HEK293 (cell line): Measurements from ENCODE around the gene SMC6.

Source experiments
- CTCF ChIA-PET: fragments of 350-600 bp; formaldehyde crosslinking; extraction: SDS; loops from one replicate; lab custom pipeline; 2021; ENCODE audit warnings: antibody characterized with exemption; lab: Yijun Ruan, JAX
- POLR2A ChIA-PET: fragments of 300-600 bp; formaldehyde crosslinking; extraction: SDS; loops from one replicate; lab custom pipeline; 2020; ENCODE audit warnings: antibody characterized with exemption, inconsistent platforms; lab: Yijun Ruan, JAX
- H3K27ac ChIP-seq: fragments of 200-500 bp; sonication (Bioruptor generic); 2 replicates; pipeline ENCODE4 v1.5.1; 2014; ENCODE audit warnings: low read depth, low read length, control low read depth, inconsistent platforms; ENCODE audit errors: extremely low read depth
- H3K36me3 ChIP-seq, 2 experiments: fragments of 200-500 bp in 1 of 2; sonication (Bioruptor generic) in 1 of 2; 1 replicate in 1 of 2; 2 replicates in 1 of 2; pipeline ENCODE4 v1.5.1; 2014 to 2017; ENCODE audit warnings: inconsistent platforms in 2 of 2, low read length in 2 of 2; ENCODE audit not compliant: control insufficient read depth in 2 of 2, insufficient read depth in 1 of 2
- H3K4me1 ChIP-seq: fragments of 200-500 bp; sonication (Bioruptor generic); 2 replicates; pipeline ENCODE4 v1.5.1; 2014; ENCODE audit warnings: mild to moderate bottlenecking, low read length, inconsistent platforms; ENCODE audit not compliant: control insufficient read depth, insufficient read depth
- H3K4me3 ChIP-seq: 2 replicates; pipeline ENCODE4 v1.5.1; 2011; ENCODE audit warnings: low read depth, mild to moderate bottlenecking, control low read depth, low read length, moderate library complexity
- H3K9me3 ChIP-seq: fragments of 200-500 bp; sonication (Bioruptor generic); 2 replicates; pipeline ENCODE4 v1.5.1; 2014; ENCODE audit warnings: low read depth, low read length, inconsistent platforms; ENCODE audit not compliant: control insufficient read depth, insufficient read depth
- GFI1B ChIP-seq: fragments of 450-650 bp; formaldehyde crosslinking; IDR thresholded peaks from 2 replicates; pipeline ENCODE4 v1.5.1; 2016; ENCODE audit warnings: missing biosample characterization, missing genetic modification characterization
- KLF9 ChIP-seq: fragments of 450-650 bp; formaldehyde crosslinking; IDR thresholded peaks from 2 replicates; pipeline ENCODE4 v1.5.1; 2016; ENCODE audit warnings: missing biosample characterization, missing genetic modification characterization, low read depth
- PRDM1 ChIP-seq: fragments of 450-650 bp; formaldehyde crosslinking; IDR thresholded peaks from 2 replicates; pipeline ENCODE4; 2016; ENCODE audit warnings: missing biosample characterization, missing genetic modification characterization
- SETDB1 ChIP-seq: IDR thresholded peaks from one replicate; pipeline ENCODE4 v1.6.1; 2017; ENCODE audit warnings: mild to moderate bottlenecking, low read length, moderate library complexity, mixed read lengths; ENCODE audit not compliant: insufficient read length
- ZBTB21 ChIP-seq: fragments of 450-650 bp; formaldehyde crosslinking; IDR thresholded peaks from 2 replicates; pipeline ENCODE4 v1.5.1; 2017; ENCODE audit warnings: missing biosample characterization, missing genetic modification characterization
- ZBTB8A ChIP-seq: fragments of 450-650 bp; formaldehyde crosslinking; IDR thresholded peaks from 2 replicates; pipeline ENCODE4 v1.5.1; 2016; ENCODE audit warnings: missing biosample characterization, missing genetic modification characterization
- ZFP37 ChIP-seq: fragments of 450-650 bp; formaldehyde crosslinking; IDR thresholded peaks from 2 replicates; pipeline ENCODE4 v1.5.1; 2016; ENCODE audit warnings: missing biosample characterization, missing genetic modification characterization
- ZNF112 ChIP-seq: fragments of 450-650 bp; formaldehyde crosslinking; IDR thresholded peaks from 2 replicates; pipeline ENCODE4 v1.5.0; 2017; ENCODE audit warnings: missing biosample characterization, missing genetic modification characterization
- ZNF138 ChIP-seq: fragments of 450-650 bp; formaldehyde crosslinking; IDR thresholded peaks from 2 replicates; pipeline ENCODE4 v1.5.1; 2016; ENCODE audit warnings: missing biosample characterization, missing genetic modification characterization, borderline replicate concordance
- ZNF19 ChIP-seq: fragments of 450-650 bp; formaldehyde crosslinking; IDR thresholded peaks from 2 replicates; pipeline ENCODE4; 2016; ENCODE audit warnings: missing biosample characterization, missing genetic modification characterization, low read depth
- ZNF202 ChIP-seq: fragments of 450-650 bp; formaldehyde crosslinking; IDR thresholded peaks from 2 replicates; pipeline ENCODE4 v1.5.1; 2016; ENCODE audit warnings: missing biosample characterization, missing genetic modification characterization, borderline replicate concordance
- ZNF292 ChIP-seq: fragments of 450-650 bp; formaldehyde crosslinking; IDR thresholded peaks from 2 replicates; pipeline ENCODE4 v1.5.1; 2016; ENCODE audit warnings: low read depth, missing biosample characterization, missing genetic modification characterization, borderline replicate concordance
- ZNF561 ChIP-seq: fragments of 450-650 bp; IDR thresholded peaks from 2 replicates; pipeline ENCODE4 v1.5.1; 2018; ENCODE audit warnings: missing biosample characterization, missing genetic modification characterization, borderline replicate concordance
- ZNF621 ChIP-seq: fragments of 450-650 bp; formaldehyde crosslinking; IDR thresholded peaks from 2 replicates; pipeline ENCODE4 v1.5.1; 2017; ENCODE audit warnings: missing biosample characterization, missing genetic modification characterization
- ZNF624 ChIP-seq: fragments of 450-650 bp; formaldehyde crosslinking; IDR thresholded peaks from 2 replicates; pipeline ENCODE4 v1.5.1; 2017; ENCODE audit warnings: missing biosample characterization, missing genetic modification characterization
- ZNF660 ChIP-seq: fragments of 450-650 bp; IDR thresholded peaks from 2 replicates; pipeline ENCODE4 v1.5.1; 2018; ENCODE audit warnings: missing biosample characterization, mild to moderate bottlenecking, missing genetic modification characterization
- ZXDB ChIP-seq: fragments of 450-650 bp; formaldehyde crosslinking; IDR thresholded peaks from 2 replicates; pipeline ENCODE4 v1.5.1; 2016; ENCODE audit warnings: missing biosample characterization, missing genetic modification characterization
- TF ChIP-seq, protein P1 (sequence below): fragments of 450-650 bp; formaldehyde crosslinking; IDR thresholded peaks from 2 replicates; pipeline ENCODE4 v1.5.1; 2016; ENCODE audit warnings: missing biosample characterization, missing genetic modification characterization
- TF ChIP-seq, protein P2 (sequence below): fragments of 450-650 bp; formaldehyde crosslinking; conservative IDR thresholded peaks from 2 replicates; pipeline ENCODE4 v1.5.1; 2016; ENCODE audit warnings: low read depth, missing biosample characterization, missing genetic modification characterization
- TF ChIP-seq, protein P3 (sequence below): fragments of 450-650 bp; formaldehyde crosslinking; IDR thresholded peaks from 2 replicates; pipeline ENCODE4 v1.5.1; 2016; ENCODE audit warnings: missing biosample characterization, missing genetic modification characterization, borderline replicate concordance
- TF ChIP-seq, protein P4 (sequence below): fragments of 450-650 bp; formaldehyde crosslinking; IDR thresholded peaks from 2 replicates; pipeline ENCODE4 v1.5.1; 2017; ENCODE audit warnings: missing biosample characterization, missing genetic modification characterization
- TF ChIP-seq, protein P5 (sequence below): fragments of 450-650 bp; formaldehyde crosslinking; IDR thresholded peaks from 2 replicates; pipeline ENCODE4 v1.5.1; 2017; ENCODE audit warnings: missing biosample characterization, missing genetic modification characterization

Gene SMC6

DNA sequence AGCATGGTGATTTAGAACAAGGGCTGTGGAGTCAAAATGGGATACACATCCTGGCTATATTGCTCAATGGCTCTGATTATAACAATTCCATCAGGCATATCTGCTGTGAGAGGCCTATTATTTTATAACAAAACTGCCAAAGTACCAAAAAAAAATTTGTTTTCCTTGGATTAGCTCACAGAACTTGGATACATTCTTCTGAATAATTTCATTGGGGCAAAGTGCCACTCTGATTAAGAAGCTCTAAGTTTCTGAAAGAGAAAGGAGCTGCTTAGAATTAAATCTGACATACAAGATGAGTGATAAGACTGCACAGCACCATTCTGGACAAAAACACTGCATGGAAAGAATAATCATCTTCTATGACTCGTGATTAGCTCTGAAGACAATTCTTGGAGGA is 85.7 kb downstream of the SMC6 start (continued):
- TF ChIP-seq, protein P1, sequence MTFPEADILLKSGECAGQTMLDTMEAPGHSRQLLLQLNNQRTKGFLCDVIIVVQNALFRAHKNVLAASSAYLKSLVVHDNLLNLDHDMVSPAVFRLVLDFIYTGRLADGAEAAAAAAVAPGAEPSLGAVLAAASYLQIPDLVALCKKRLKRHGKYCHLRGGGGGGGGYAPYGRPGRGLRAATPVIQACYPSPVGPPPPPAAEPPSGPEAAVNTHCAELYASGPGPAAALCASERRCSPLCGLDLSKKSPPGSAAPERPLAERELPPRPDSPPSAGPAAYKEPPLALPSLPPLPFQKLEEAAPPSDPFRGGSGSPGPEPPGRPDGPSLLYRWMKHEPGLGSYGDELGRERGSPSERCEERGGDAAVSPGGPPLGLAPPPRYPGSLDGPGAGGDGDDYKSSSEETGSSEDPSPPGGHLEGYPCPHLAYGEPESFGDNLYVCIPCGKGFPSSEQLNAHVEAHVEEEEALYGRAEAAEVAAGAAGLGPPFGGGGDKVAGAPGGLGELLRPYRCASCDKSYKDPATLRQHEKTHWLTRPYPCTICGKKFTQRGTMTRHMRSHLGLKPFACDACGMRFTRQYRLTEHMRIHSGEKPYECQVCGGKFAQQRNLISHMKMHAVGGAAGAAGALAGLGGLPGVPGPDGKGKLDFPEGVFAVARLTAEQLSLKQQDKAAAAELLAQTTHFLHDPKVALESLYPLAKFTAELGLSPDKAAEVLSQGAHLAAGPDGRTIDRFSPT = no peak
- TF ChIP-seq PRDM1 (tag by site-specific recombination) (no peak), ZXDB (tag by site-specific recombination) (no peak), ZNF660 (no peak), ZNF292 (tag by site-specific recombination) (no peak), ZBTB21 (tag by site-specific recombination) (no peak), ZNF112 (no peak), KLF9 (tag by site-specific recombination) (no peak), SETDB1 (no peak), ZFP37 (tag by site-specific recombination) (no peak), GFI1B (tag by site-specific recombination) (no peak), ZNF624 (tag by site-specific recombination) (no peak)
- TF ChIP-seq, protein P2, sequence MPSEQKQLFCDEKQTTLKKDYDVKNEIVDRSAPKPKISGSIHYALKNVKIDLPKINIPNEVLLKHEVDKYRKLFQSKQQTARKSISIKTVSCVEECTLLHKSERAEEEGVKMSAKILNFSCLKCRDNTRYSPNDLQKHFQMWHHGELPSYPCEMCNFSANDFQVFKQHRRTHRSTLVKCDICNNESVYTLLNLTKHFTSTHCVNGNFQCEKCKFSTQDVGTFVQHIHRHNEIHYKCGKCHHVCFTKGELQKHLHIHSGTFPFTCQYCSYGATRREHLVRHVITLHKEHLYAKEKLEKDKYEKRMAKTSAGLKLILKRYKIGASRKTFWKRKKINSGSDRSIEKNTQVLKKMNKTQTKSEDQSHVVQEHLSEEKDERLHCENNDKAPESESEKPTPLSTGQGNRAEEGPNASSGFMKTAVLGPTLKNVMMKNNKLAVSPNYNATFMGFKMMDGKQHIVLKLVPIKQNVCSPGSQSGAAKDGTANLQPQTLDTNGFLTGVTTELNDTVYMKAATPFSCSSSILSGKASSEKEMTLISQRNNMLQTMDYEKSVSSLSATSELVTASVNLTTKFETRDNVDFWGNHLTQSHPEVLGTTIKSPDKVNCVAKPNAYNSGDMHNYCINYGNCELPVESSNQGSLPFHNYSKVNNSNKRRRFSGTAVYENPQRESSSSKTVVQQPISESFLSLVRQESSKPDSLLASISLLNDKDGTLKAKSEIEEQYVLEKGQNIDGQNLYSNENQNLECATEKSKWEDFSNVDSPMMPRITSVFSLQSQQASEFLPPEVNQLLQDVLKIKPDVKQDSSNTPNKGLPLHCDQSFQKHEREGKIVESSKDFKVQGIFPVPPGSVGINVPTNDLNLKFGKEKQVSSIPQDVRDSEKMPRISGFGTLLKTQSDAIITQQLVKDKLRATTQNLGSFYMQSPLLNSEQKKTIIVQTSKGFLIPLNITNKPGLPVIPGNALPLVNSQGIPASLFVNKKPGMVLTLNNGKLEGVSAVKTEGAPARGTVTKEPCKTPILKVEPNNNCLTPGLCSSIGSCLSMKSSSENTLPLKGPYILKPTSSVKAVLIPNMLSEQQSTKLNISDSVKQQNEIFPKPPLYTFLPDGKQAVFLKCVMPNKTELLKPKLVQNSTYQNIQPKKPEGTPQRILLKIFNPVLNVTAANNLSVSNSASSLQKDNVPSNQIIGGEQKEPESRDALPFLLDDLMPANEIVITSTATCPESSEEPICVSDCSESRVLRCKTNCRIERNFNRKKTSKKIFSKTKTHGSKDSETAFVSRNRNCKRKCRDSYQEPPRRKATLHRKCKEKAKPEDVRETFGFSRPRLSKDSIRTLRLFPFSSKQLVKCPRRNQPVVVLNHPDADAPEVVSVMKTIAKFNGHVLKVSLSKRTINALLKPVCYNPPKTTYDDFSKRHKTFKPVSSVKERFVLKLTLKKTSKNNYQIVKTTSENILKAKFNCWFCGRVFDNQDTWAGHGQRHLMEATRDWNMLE (tag by site-specific recombination) = no peak

DNA sequence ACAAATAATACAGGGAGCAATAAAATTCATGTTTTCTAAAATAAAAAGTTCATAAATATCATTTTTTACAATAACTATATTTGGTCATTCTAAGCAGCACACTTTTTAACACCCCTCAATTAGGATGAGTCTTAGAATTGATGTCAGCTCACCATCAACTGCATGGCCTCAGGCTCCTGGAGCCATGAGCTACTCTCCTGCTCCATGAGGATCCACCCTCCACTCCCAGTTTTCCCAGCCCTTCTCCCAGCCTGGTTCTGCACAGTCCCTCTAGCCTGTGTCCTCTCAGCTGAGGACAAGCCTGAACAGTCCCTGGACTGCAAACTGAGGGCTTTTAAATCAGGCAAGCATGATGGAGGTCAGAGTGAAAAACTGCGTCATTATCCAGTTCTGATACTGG is 89.1 kb downstream of the SMC6 start:
- no peak overlapping the region for H3K4me3 ChIP-seq
- H3K27ac ChIP-seq = no peak overlapping the region
- H3K36me3 ChIP-seq = peaks cover 40 to 56% of the 10 kb centered on the region in 2 experiments
- H3K9me3 ChIP-seq = no peaks in the 10 kb centered on the region
- CTCF ChIA-PET = no interaction called here
- POLR2A ChIA-PET = no interaction called here
- no peaks in the 10 kb centered on the region for H3K4me1 ChIP-seq
- TF ChIP-seq ZBTB8A (tag by site-specific recombination) = no peak
- no peak for TF ChIP-seq ZNF621 (tag by site-specific recombination)
- no peak for TF ChIP-seq ZNF561 (tag by site-specific recombination)
- no peak for TF ChIP-seq ZNF202 (tag by site-specific recombination)
- TF ChIP-seq, protein P3, sequence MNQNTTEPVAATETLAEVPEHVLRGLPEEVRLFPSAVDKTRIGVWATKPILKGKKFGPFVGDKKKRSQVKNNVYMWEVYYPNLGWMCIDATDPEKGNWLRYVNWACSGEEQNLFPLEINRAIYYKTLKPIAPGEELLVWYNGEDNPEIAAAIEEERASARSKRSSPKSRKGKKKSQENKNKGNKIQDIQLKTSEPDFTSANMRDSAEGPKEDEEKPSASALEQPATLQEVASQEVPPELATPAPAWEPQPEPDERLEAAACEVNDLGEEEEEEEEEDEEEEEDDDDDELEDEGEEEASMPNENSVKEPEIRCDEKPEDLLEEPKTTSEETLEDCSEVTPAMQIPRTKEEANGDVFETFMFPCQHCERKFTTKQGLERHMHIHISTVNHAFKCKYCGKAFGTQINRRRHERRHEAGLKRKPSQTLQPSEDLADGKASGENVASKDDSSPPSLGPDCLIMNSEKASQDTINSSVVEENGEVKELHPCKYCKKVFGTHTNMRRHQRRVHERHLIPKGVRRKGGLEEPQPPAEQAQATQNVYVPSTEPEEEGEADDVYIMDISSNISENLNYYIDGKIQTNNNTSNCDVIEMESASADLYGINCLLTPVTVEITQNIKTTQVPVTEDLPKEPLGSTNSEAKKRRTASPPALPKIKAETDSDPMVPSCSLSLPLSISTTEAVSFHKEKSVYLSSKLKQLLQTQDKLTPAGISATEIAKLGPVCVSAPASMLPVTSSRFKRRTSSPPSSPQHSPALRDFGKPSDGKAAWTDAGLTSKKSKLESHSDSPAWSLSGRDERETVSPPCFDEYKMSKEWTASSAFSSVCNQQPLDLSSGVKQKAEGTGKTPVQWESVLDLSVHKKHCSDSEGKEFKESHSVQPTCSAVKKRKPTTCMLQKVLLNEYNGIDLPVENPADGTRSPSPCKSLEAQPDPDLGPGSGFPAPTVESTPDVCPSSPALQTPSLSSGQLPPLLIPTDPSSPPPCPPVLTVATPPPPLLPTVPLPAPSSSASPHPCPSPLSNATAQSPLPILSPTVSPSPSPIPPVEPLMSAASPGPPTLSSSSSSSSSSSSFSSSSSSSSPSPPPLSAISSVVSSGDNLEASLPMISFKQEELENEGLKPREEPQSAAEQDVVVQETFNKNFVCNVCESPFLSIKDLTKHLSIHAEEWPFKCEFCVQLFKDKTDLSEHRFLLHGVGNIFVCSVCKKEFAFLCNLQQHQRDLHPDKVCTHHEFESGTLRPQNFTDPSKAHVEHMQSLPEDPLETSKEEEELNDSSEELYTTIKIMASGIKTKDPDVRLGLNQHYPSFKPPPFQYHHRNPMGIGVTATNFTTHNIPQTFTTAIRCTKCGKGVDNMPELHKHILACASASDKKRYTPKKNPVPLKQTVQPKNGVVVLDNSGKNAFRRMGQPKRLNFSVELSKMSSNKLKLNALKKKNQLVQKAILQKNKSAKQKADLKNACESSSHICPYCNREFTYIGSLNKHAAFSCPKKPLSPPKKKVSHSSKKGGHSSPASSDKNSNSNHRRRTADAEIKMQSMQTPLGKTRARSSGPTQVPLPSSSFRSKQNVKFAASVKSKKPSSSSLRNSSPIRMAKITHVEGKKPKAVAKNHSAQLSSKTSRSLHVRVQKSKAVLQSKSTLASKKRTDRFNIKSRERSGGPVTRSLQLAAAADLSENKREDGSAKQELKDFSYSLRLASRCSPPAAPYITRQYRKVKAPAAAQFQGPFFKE (tag by site-specific recombination) = no peak
- TF ChIP-seq, protein P4, sequence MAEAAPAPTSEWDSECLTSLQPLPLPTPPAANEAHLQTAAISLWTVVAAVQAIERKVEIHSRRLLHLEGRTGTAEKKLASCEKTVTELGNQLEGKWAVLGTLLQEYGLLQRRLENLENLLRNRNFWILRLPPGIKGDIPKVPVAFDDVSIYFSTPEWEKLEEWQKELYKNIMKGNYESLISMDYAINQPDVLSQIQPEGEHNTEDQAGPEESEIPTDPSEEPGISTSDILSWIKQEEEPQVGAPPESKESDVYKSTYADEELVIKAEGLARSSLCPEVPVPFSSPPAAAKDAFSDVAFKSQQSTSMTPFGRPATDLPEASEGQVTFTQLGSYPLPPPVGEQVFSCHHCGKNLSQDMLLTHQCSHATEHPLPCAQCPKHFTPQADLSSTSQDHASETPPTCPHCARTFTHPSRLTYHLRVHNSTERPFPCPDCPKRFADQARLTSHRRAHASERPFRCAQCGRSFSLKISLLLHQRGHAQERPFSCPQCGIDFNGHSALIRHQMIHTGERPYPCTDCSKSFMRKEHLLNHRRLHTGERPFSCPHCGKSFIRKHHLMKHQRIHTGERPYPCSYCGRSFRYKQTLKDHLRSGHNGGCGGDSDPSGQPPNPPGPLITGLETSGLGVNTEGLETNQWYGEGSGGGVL (tag by site-specific recombination) = no peak
- no peak for TF ChIP-seq ZNF138
- TF ChIP-seq SETDB1 = no peak
- TF ChIP-seq, protein P5, sequence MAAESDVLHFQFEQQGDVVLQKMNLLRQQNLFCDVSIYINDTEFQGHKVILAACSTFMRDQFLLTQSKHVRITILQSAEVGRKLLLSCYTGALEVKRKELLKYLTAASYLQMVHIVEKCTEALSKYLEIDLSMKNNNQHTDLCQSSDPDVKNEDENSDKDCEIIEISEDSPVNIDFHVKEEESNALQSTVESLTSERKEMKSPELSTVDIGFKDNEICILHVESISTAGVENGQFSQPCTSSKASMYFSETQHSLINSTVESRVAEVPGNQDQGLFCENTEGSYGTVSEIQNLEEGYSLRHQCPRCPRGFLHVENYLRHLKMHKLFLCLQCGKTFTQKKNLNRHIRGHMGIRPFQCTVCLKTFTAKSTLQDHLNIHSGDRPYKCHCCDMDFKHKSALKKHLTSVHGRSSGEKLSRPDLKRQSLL = no peak
- TF ChIP-seq ZNF19 (tag by site-specific recombination) = no peak
